SK-N-SH (cell line): ENCODE data around the gene KCNIP4. TPM values are rescaled to one million over a fixed set of nuclear protein-coding genes. Genes with fewer than 3 reads are reported as not detected.

Experiments used
- CTCF ChIA-PET: fragments of 300-600, 350-600 bp; formaldehyde crosslinking; extraction: SDS; loops from one replicate; lab custom pipeline; 2021; lab: Yijun Ruan, JAX
- POLR2A ChIA-PET: fragments of 350-600 bp; sonication (Branson Sonifier 250); formaldehyde crosslinking; extraction: SDS; loops from one replicate; lab custom pipeline; 2020; ENCODE audit warnings: antibody characterized with exemption, inconsistent platforms; lab: Yijun Ruan, JAX
- DNase-seq: peaks from one replicate; pipeline ENCODE4 v3.0.0; 2012
- H2AFZ ChIP-seq: fragments of 200-600 bp; sonication (generic); 2 replicates; pipeline ENCODE4 v1.8.1; 2016; ENCODE audit warnings: antibody characterized with exemption, mild to moderate bottlenecking, low read depth
- H3F3A ChIP-seq: fragments of 200-600 bp; sonication (generic); replicated peaks from 2 replicates; pipeline ENCODE3; 2016; ENCODE audit warnings: antibody characterized with exemption, mild to moderate bottlenecking; ENCODE audit not compliant: insufficient read depth
- H3K27ac ChIP-seq, 2 experiments: fragments of 200-500 bp in 1 of 2; fragments of 200-600 bp in 1 of 2; sonication (Bioruptor generic) in 1 of 2; sonication (generic), shearing (Covaris generic) in 1 of 2; 2 replicates each; pipeline versions ENCODE4 v1.5.1 to v1.6.1; 2014 to 2016; ENCODE audit warnings: low read depth in 2 of 2, inconsistent platforms in 1 of 2, low read length in 1 of 2, mild to moderate bottlenecking in 1 of 2, mixed read lengths in 1 of 2
- H3K27me3 ChIP-seq: fragments of 200-600 bp; sonication (generic), shearing (Covaris generic); 2 replicates; pipeline ENCODE4 v1.6.1; 2016; ENCODE audit warnings: mixed run types; ENCODE audit not compliant: insufficient read depth
- H3K36me3 ChIP-seq, 2 experiments: fragments of 200-500 bp in 1 of 2; fragments of 200-600 bp in 1 of 2; sonication (Bioruptor generic) in 1 of 2; sonication (generic) in 1 of 2; replicated peaks in 1 of 2; 2 replicates each; pipeline versions ENCODE3 to v1.5.1; 2014 to 2016; ENCODE audit warnings: low read length in 1 of 2, mild to moderate bottlenecking in 1 of 2; ENCODE audit not compliant: insufficient read depth in 2 of 2, control insufficient read depth in 1 of 2
- H3K4me1 ChIP-seq, 2 experiments: fragments of 200-500 bp in 1 of 2; fragments of 200-600 bp in 1 of 2; sonication (Bioruptor generic) in 1 of 2; sonication (generic), shearing (Covaris generic) in 1 of 2; 2 replicates each; pipeline versions ENCODE4 v1.5.1 to v1.6.1; 2014 to 2016; ENCODE audit warnings: low read depth in 1 of 2, low read length in 1 of 2, mixed run types in 1 of 2; ENCODE audit not compliant: insufficient read depth in 2 of 2, control insufficient read depth in 1 of 2
- H3K4me2 ChIP-seq: fragments of 200-600 bp; sonication (generic), shearing (Covaris generic); 2 replicates; pipeline ENCODE4 v1.6.1; 2017; ENCODE audit warnings: mixed run types
- H3K4me3 ChIP-seq, 2 experiments: fragments of 200-500 bp in 1 of 2; fragments of 200-600 bp in 1 of 2; sonication (Bioruptor generic) in 1 of 2; sonication (generic), shearing (Covaris generic) in 1 of 2; 2 replicates each; pipeline versions ENCODE4 v1.5.1 to v1.8.1; 2014 to 2016; ENCODE audit warnings: low read depth in 2 of 2, inconsistent platforms in 1 of 2, low read length in 1 of 2, mild to moderate bottlenecking in 1 of 2, mixed read lengths in 1 of 2, moderate library complexity in 1 of 2
- H3K79me2 ChIP-seq: fragments of 200-600 bp; sonication (generic); 2 replicates; pipeline ENCODE4 v1.8.1; 2017; ENCODE audit warnings: mild to moderate bottlenecking; ENCODE audit not compliant: insufficient read depth
- H3K9ac ChIP-seq: fragments of 200-600 bp; sonication (generic); 2 replicates; pipeline ENCODE4 v1.6.1; 2017; ENCODE audit warnings: mixed run types
- H3K9me2 ChIP-seq: fragments of 200-600 bp; sonication (generic); 2 replicates; pipeline ENCODE4 v1.6.1; 2017; ENCODE audit warnings: mixed run types
- H3K9me3 ChIP-seq: fragments of 200-600 bp; sonication (generic); 2 replicates; pipeline ENCODE4 v1.6.1; 2017; ENCODE audit warnings: mixed run types, mild to moderate bottlenecking, moderate library complexity
- H4K20me1 ChIP-seq: fragments of 200-600 bp; sonication (generic); 2 replicates; pipeline ENCODE4 v1.6.1; 2017; ENCODE audit warnings: mild to moderate bottlenecking, mixed run types; ENCODE audit not compliant: insufficient read depth
- CHD2 ChIP-seq: fragments of 150-350 bp; IDR thresholded peaks from 2 replicates; pipeline ENCODE4 v1.6.1; 2018; ENCODE audit warnings: low read length; ENCODE audit not compliant: partially characterized antibody
- FOXM1 ChIP-seq: IDR thresholded peaks from 2 replicates; pipeline ENCODE4 v1.4.0; 2012; ENCODE audit warnings: low read depth, mild to moderate bottlenecking
- GABPA ChIP-seq: IDR thresholded peaks from 2 replicates; pipeline ENCODE4 v1.4.0; 2012; ENCODE audit warnings: low read depth, mild to moderate bottlenecking
- GATA2 ChIP-seq: sonication (generic); formaldehyde crosslinking; IDR thresholded peaks from 2 replicates; pipeline ENCODE4 v1.5.0; 2020; ENCODE audit warnings: mild to moderate bottlenecking, missing genetic modification reagents
- JUND ChIP-seq: IDR thresholded peaks from 2 replicates; pipeline ENCODE4 v1.4.0; 2012
- MEF2A ChIP-seq: IDR thresholded peaks from 2 replicates; pipeline ENCODE4 v1.4.0; 2012; ENCODE audit warnings: low read depth, borderline replicate concordance
- NRF1 ChIP-seq: IDR thresholded peaks from 2 replicates; pipeline ENCODE4 v1.6.1; 2012; ENCODE audit warnings: low read depth, mild to moderate bottlenecking, low read length
- RAD21 ChIP-seq: IDR thresholded peaks from 2 replicates; pipeline ENCODE4 v1.6.1; 2012; ENCODE audit warnings: mild to moderate bottlenecking, low read length
- RFX5 ChIP-seq: IDR thresholded peaks from 2 replicates; pipeline ENCODE4 v1.6.1; 2012; ENCODE audit warnings: mild to moderate bottlenecking, improper control_type of control experiment, low read length
- RXRA ChIP-seq: IDR thresholded peaks from 2 replicates; pipeline ENCODE4 v1.4.0; 2012; ENCODE audit warnings: low read depth, mild to moderate bottlenecking, borderline replicate concordance
- SIN3A ChIP-seq: IDR thresholded peaks from 2 replicates; pipeline ENCODE4 v1.6.1; 2012; ENCODE audit warnings: low read depth, mild to moderate bottlenecking, low read length, moderate library complexity, borderline replicate concordance
- SMC3 ChIP-seq: IDR thresholded peaks from 2 replicates; pipeline ENCODE4 v1.6.1; 2012; ENCODE audit warnings: low read depth, low read length, improper control_type of control experiment
- WGBS: methylation state at CpG from one replicate; pipeline ENCODE4 v1.1.6; 2017; ENCODE audit warnings: low lambda C conversion rate; 5-methylcytosine and 5-hydroxymethylcytosine counted together
- polyA plus RNA-seq, 3 experiments: library from polyadenylated mRNA; depleted of rRNA; stranded (reverse); fragments of >200 nt; gene quantifications; 2 replicates each; pipeline ENCODE4 v1.2.3, GENCODE V29; 2012
- TF ChIP-seq, protein P1 (sequence below): fragments of 150-350 bp; IDR thresholded peaks from 2 replicates; pipeline ENCODE4 v1.6.1; 2016; ENCODE audit warnings: mild to moderate bottlenecking, low read depth, low read length
- TF ChIP-seq, protein P2 (sequence below): IDR thresholded peaks from 2 replicates; pipeline ENCODE4 v1.4.0; 2012; ENCODE audit warnings: low read depth, borderline replicate concordance
- TF ChIP-seq, protein P3 (sequence below): fragments of 200-600 bp; sonication (generic); IDR thresholded peaks from 2 replicates; pipeline ENCODE4 v1.6.1; 2017; ENCODE audit warnings: antibody characterized with exemption, mild to moderate bottlenecking, moderate library complexity
- TF ChIP-seq, protein P4 (sequence below): IDR thresholded peaks from 2 replicates; pipeline ENCODE4 v1.4.0; 2012; ENCODE audit warnings: low read depth, borderline replicate concordance
- TF ChIP-seq, protein P5 (sequence below): IDR thresholded peaks from 2 replicates; pipeline ENCODE4 v1.6.1; 2012; ENCODE audit warnings: mild to moderate bottlenecking, low read depth, low read length, moderate library complexity
- TF ChIP-seq, protein P6 (sequence below): IDR thresholded peaks from 2 replicates; pipeline ENCODE4 v1.4.0; 2012; ENCODE audit warnings: low read depth

The KCNIP4 gene
- polyA plus RNA-seq, 1 of the 3 experiments (the other 2 are of a cell fraction), result 0.18 TPM

DNA sequence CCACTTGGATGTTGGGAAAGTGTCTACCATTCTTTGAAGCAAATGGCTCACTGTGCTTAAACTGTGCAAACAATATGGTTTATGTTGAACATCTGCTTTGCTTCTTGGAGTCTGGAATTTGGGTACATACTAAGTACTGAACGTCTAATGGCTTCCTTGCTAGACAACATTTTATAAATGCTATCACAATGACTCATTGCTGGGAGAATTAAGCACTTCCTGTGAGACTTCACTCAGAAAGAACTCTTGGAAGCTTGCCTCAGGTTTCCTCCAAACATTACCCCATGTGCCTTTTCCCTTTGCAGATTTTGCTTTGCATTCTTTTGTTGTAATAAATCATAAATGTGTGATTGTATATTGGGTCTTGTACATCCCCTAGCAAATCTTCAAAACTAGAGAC is 1108.6 kb downstream of the KCNIP4 start (continued):
- TF ChIP-seq, protein P1, sequence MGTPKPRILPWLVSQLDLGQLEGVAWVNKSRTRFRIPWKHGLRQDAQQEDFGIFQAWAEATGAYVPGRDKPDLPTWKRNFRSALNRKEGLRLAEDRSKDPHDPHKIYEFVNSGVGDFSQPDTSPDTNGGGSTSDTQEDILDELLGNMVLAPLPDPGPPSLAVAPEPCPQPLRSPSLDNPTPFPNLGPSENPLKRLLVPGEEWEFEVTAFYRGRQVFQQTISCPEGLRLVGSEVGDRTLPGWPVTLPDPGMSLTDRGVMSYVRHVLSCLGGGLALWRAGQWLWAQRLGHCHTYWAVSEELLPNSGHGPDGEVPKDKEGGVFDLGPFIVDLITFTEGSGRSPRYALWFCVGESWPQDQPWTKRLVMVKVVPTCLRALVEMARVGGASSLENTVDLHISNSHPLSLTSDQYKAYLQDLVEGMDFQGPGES, result no peak
- TF ChIP-seq SIN3A (no peak), MEF2A (no peak), GATA2 (CRISPR knock-in tag) (no peak), JUND (peak; percentile 79)
- TF ChIP-seq, protein P2, sequence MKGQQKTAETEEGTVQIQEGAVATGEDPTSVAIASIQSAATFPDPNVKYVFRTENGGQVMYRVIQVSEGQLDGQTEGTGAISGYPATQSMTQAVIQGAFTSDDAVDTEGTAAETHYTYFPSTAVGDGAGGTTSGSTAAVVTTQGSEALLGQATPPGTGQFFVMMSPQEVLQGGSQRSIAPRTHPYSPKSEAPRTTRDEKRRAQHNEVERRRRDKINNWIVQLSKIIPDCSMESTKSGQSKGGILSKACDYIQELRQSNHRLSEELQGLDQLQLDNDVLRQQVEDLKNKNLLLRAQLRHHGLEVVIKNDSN, result no peak
- TF ChIP-seq, protein P3, sequence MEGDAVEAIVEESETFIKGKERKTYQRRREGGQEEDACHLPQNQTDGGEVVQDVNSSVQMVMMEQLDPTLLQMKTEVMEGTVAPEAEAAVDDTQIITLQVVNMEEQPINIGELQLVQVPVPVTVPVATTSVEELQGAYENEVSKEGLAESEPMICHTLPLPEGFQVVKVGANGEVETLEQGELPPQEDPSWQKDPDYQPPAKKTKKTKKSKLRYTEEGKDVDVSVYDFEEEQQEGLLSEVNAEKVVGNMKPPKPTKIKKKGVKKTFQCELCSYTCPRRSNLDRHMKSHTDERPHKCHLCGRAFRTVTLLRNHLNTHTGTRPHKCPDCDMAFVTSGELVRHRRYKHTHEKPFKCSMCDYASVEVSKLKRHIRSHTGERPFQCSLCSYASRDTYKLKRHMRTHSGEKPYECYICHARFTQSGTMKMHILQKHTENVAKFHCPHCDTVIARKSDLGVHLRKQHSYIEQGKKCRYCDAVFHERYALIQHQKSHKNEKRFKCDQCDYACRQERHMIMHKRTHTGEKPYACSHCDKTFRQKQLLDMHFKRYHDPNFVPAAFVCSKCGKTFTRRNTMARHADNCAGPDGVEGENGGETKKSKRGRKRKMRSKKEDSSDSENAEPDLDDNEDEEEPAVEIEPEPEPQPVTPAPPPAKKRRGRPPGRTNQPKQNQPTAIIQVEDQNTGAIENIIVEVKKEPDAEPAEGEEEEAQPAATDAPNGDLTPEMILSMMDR, result no peak

DNA sequence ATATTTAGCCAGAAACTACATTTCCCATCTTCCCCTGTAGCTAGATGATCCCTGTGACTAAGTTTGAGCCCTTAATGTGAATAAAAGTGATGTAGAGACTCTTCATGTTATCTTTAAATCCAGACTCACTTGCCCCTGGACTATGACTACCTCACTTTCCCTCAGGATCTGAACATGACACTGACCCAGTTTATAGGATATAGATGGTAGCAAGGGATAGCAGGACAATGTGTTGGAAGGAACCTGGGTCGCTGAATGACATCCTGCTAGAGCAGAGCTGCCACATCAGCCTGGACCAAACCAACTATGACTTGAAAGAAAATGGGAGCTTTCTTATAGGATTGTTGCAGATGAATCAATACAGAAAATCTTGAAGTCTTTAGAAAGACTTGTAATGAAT is 1110.1 kb downstream of the KCNIP4 start:
- DNase-seq, result no peak
- TF ChIP-seq, protein P1, result no peak
- no peak for TF ChIP-seq RAD21
- TF ChIP-seq, protein P4, sequence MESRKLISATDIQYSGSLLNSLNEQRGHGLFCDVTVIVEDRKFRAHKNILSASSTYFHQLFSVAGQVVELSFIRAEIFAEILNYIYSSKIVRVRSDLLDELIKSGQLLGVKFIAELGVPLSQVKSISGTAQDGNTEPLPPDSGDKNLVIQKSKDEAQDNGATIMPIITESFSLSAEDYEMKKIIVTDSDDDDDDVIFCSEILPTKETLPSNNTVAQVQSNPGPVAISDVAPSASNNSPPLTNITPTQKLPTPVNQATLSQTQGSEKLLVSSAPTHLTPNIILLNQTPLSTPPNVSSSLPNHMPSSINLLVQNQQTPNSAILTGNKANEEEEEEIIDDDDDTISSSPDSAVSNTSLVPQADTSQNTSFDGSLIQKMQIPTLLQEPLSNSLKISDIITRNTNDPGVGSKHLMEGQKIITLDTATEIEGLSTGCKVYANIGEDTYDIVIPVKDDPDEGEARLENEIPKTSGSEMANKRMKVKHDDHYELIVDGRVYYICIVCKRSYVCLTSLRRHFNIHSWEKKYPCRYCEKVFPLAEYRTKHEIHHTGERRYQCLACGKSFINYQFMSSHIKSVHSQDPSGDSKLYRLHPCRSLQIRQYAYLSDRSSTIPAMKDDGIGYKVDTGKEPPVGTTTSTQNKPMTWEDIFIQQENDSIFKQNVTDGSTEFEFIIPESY, result no peak
- TF ChIP-seq JUND, result no peak
- no peak for TF ChIP-seq NRF1
- no peak for TF ChIP-seq RXRA
- TF ChIP-seq SIN3A, result no peak
- no peak for TF ChIP-seq SMC3
- no peak for TF ChIP-seq GATA2 (CRISPR knock-in tag)
- TF ChIP-seq RFX5, result no peak
- no peak for TF ChIP-seq FOXM1
- TF ChIP-seq, protein P5, sequence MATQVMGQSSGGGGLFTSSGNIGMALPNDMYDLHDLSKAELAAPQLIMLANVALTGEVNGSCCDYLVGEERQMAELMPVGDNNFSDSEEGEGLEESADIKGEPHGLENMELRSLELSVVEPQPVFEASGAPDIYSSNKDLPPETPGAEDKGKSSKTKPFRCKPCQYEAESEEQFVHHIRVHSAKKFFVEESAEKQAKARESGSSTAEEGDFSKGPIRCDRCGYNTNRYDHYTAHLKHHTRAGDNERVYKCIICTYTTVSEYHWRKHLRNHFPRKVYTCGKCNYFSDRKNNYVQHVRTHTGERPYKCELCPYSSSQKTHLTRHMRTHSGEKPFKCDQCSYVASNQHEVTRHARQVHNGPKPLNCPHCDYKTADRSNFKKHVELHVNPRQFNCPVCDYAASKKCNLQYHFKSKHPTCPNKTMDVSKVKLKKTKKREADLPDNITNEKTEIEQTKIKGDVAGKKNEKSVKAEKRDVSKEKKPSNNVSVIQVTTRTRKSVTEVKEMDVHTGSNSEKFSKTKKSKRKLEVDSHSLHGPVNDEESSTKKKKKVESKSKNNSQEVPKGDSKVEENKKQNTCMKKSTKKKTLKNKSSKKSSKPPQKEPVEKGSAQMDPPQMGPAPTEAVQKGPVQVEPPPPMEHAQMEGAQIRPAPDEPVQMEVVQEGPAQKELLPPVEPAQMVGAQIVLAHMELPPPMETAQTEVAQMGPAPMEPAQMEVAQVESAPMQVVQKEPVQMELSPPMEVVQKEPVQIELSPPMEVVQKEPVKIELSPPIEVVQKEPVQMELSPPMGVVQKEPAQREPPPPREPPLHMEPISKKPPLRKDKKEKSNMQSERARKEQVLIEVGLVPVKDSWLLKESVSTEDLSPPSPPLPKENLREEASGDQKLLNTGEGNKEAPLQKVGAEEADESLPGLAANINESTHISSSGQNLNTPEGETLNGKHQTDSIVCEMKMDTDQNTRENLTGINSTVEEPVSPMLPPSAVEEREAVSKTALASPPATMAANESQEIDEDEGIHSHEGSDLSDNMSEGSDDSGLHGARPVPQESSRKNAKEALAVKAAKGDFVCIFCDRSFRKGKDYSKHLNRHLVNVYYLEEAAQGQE, result no peak
- TF ChIP-seq, protein P6, sequence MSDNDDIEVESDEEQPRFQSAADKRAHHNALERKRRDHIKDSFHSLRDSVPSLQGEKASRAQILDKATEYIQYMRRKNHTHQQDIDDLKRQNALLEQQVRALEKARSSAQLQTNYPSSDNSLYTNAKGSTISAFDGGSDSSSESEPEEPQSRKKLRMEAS, result no peak
- TF ChIP-seq CHD2, result no peak
- TF ChIP-seq GABPA, result no peak
- TF ChIP-seq, all 33 proteins: peak for 0
- H4K20me1 ChIP-seq, result no peaks in the 10 kb centered on the region
- no peaks in the 10 kb centered on the region for H3K79me2 ChIP-seq
- no peaks in the 10 kb centered on the region for H3K9me3 ChIP-seq
- H3K36me3 ChIP-seq, result no peaks in the 10 kb centered on the region
- H2AFZ ChIP-seq, result 0 out of 2 replicates have a peak overlapping the region, but pooled peaks have one; percentile 34
- H3K9me2 ChIP-seq, result no peaks in the 10 kb centered on the region
- peaks cover 12% of the 10 kb centered on the region for H3F3A ChIP-seq
- no peak overlapping the region for H3K4me3 ChIP-seq
- ChIA-PET POLR2A (no interaction called here), CTCF (interaction anchor here (1.4 kb wide), 1 partner anchor 65 kb away, joined by 3 read pairs; no protein-coding TSS in a partner anchor)
- H3K27me3 ChIP-seq, result no peaks in the 10 kb centered on the region
- no peak overlapping the region for H3K4me2 ChIP-seq
- H3K4me1 ChIP-seq, result peaks cover 0 to 10% of the 10 kb centered on the region in 2 experiments; a peak in 1 of 4 replicates
- H3K27ac ChIP-seq, result no peak overlapping the region
- no peak overlapping the region for H3K9ac ChIP-seq
- 100% methylated on average over 1 of the region's 1 CpG for WGBS
